Stomach (tissue), 9 donors: ENCODE results near the gene NLGN1. TPM values are rescaled to one million over a fixed set of nuclear protein-coding genes. Genes with fewer than 3 reads are reported as not detected.

ENCODE experiments used
- DNase-seq, 2 donors: peaks; one replicate each; pipeline versions ENCODE4 v3.0.0 to v3.0.0-alpha.2; 2013 to 2019
- H3K27ac ChIP-seq, 5 donors: fragments of 200-600 bp in 4 of 5; sonication (generic) in 4 of 5; one replicate each; pipeline ENCODE4 v1.5.1; 2013 to 2019; ENCODE audit warnings: mild to moderate bottlenecking in 1 of 5, moderate library complexity in 1 of 5
- H3K27me3 ChIP-seq, 3 donors: fragments of 200-600 bp; sonication (generic); one replicate each; pipeline ENCODE4 v1.5.1; 2017 to 2019; ENCODE audit warnings: mixed run types in 1 of 3
- H3K36me3 ChIP-seq, 4 donors: fragments of 200-600 bp; sonication (generic); 1 replicate in 3 of 4; 2 replicates in 1 of 4; pipeline ENCODE4 v1.5.1; 2016 to 2019
- H3K4me1 ChIP-seq, 4 donors: fragments of 200-600 bp; sonication (generic); one replicate each; pipeline ENCODE4 v1.5.1; 2016 to 2019
- H3K4me3 ChIP-seq, 4 donors: fragments of 200-600 bp; sonication (generic) in 3 of 4; one replicate each; pipeline ENCODE4 v1.5.1; 2016 to 2019; ENCODE audit warnings: mild to moderate bottlenecking in 1 of 4
- H3K9me3 ChIP-seq, 4 donors: fragments of 200-600 bp; sonication (generic); one replicate each; pipeline ENCODE4 v1.5.1; 2016 to 2019
- CTCF ChIP-seq, 7 experiments: fragments of 450-650 bp in 4 of 7; fragments of 200-600 bp in 3 of 7; sonication (generic) in 3 of 7; IDR thresholded peaks; one replicate each; pipeline ENCODE4 v1.5.1; 2016 to 2019; ENCODE audit warnings: antibody characterized with exemption in 7 of 7, control low read depth in 2 of 7, mild to moderate bottlenecking in 1 of 7
- EP300 ChIP-seq: sonication (generic); formaldehyde crosslinking; IDR thresholded peaks from one replicate; pipeline ENCODE4 v1.6.1; 2017; ENCODE audit warnings: antibody characterized with exemption
- POLR2A ChIP-seq, 4 donors: fragments of 450-650 bp; IDR thresholded peaks; one replicate each; pipeline ENCODE4 v1.6.1; 2016; ENCODE audit warnings: antibody characterized with exemption in 4 of 4, control low read depth in 2 of 4, mild to moderate bottlenecking in 1 of 4, moderate library complexity in 1 of 4
- POLR2AphosphoS5 ChIP-seq, 3 donors: sonication (generic); formaldehyde crosslinking; IDR thresholded peaks; one replicate each; pipeline ENCODE4 v1.6.1; 2016; ENCODE audit warnings: antibody characterized with exemption in 3 of 3
- WGBS, 5 donors: extraction: QIAGEN DNeasy Blood & Tissue Kit in 3 of 5; methylation state at CpG; one replicate each; pipeline versions ENCODE4 v1.1.5 to v1.1.7; 2013 to 2018; 5-methylcytosine and 5-hydroxymethylcytosine counted together
- intact Hi-C: fragments of 100-400 bp; cut with DNase I; formaldehyde crosslinking; loops from one replicate; pipeline ENCODE4 v1.15.1; 2023; ENCODE audit warnings: low total_unique reads
- polyA plus RNA-seq, 3 donors: library from polyadenylated mRNA; stranded (reverse); fragments of 200-250 nt; gene quantifications; one replicate each; pipeline ENCODE4 v1.2.3, GENCODE V29; 2013
- total RNA-seq, 5 donors: library from RNA; depleted of rRNA; stranded (reverse); fragments of >200 nt; gene quantifications; one replicate each; pipeline versions ENCODE4 v1.1.0 to v1.2.3, GENCODE V29; 2014 to 2016
- donor health status: healthy with polysubstance abuse.
- donor health status: Bipolar disorder and iron deficiency.
- donor health status: healthy.

The NLGN1 gene
- total and polyA plus RNA-seq, 8 donors: 0.15 to 45.2 (median 4.8) TPM; not detected in 1

- no peaks in the 10 kb centered on the region for H3K9me3 ChIP-seq
- WGBS, 5 donors: 59 to 81% (median 75%) methylated on average over 1 of the region's 1 CpG
- no peak overlapping the region for H3K27ac ChIP-seq
- intact Hi-C loops: no loop called here
- TF ChIP-seq POLR2A (IDR thresholded peaks at IDR 0.05) (no peak), EP300 (no peak), POLR2AphosphoS5 (IDR thresholded peaks at IDR 0.05) (no peak), CTCF (IDR thresholded peaks at IDR 0.05) (no peak)
- no peaks in the 10 kb centered on the region for H3K36me3 ChIP-seq
- no peaks in the 10 kb centered on the region for H3K4me1 ChIP-seq
- no peak for DNase-seq
- no peaks in the 10 kb centered on the region for H3K27me3 ChIP-seq
- H3K4me3 ChIP-seq: no peak overlapping the region
These were observed 428.2 kb downstream of the NLGN1 start for GRCh38 chr3:173825730-173826129.

- 58 to 77% (median 63%) methylated on average over 6 of the region's 6 CpGs for whole genome bisulfite sequencing, 5 donors
- no peak overlapping the region for H3K27ac ChIP-seq
- no peaks in the 10 kb centered on the region for H3K9me3 ChIP-seq
- intact Hi-C loops: no loop called here
- no peak overlapping the region for H3K4me3 ChIP-seq
- no peak for DNase-seq
- H3K4me1 ChIP-seq: no peaks in the 10 kb centered on the region
- no peaks in the 10 kb centered on the region for H3K27me3 ChIP-seq
- TF ChIP-seq POLR2AphosphoS5 (IDR thresholded peaks at IDR 0.05) (no peak), POLR2A (IDR thresholded peaks at IDR 0.05) (no peak), CTCF (IDR thresholded peaks at IDR 0.05) (no peak), EP300 (no peak)
- no peaks in the 10 kb centered on the region for H3K36me3 ChIP-seq
These were observed 428.9 kb downstream of the NLGN1 start for GRCh38 chr3:173826416-173826815.

GRCh38 chr3:173826901-173827609, 429.5 kb downstream of the NLGN1 start:
- no peaks in the 10 kb centered on the region for H3K9me3 ChIP-seq
- intact Hi-C loops: no loop called here
- no peaks in the 10 kb centered on the region for H3K4me1 ChIP-seq
- H3K27ac ChIP-seq: no peak overlapping the region
- H3K27me3 ChIP-seq: no peaks in the 10 kb centered on the region
- peak in 1 of 2 donors; percentile 12 for DNase-seq
- H3K36me3 ChIP-seq: no peaks in the 10 kb centered on the region
- 36 to 64% (median 46%) methylated on average over 3 of the region's 3 CpGs for WGBS, 5 donors
- H3K4me3 ChIP-seq: no peak overlapping the region
- TF ChIP-seq POLR2AphosphoS5 (IDR thresholded peaks at IDR 0.05) (no peak), EP300 (no peak), POLR2A (IDR thresholded peaks at IDR 0.05) (no peak), CTCF (IDR thresholded peaks at IDR 0.05) (no peak)

GRCh38 chr3:173838644-173839043, 441.1 kb downstream of the NLGN1 start:
- H3K9me3 ChIP-seq: no peaks in the 10 kb centered on the region
- H3K4me1 ChIP-seq: no peaks in the 10 kb centered on the region
- WGBS, 5 donors: 77 to 84% (median 79%) methylated on average over 4 of the region's 4 CpGs
- no peaks in the 10 kb centered on the region for H3K36me3 ChIP-seq
- no peak for DNase-seq
- no peak for TF ChIP-seq POLR2AphosphoS5 (IDR thresholded peaks at IDR 0.05)
- TF ChIP-seq EP300: no peak
- TF ChIP-seq CTCF (IDR thresholded peaks at IDR 0.05): no peak
- no peak for TF ChIP-seq POLR2A (IDR thresholded peaks at IDR 0.05)
- H3K4me3 ChIP-seq: no peak overlapping the region
- H3K27ac ChIP-seq: no peak overlapping the region
- H3K27me3 ChIP-seq: no peaks in the 10 kb centered on the region
- intact Hi-C loops: no loop called here
